ENCODE measurements around the gene RNF4. TPM values are rescaled to one million over a fixed set of nuclear protein-coding genes. Genes with fewer than 3 reads are reported as not detected.

Gene RNF4
- total RNA-seq, 1 donor from 2014 or later = 56.3 TPM

GRCh38 chr4:2445130-2445529 is 23.8 kb upstream of the RNF4 start:
- H3K27ac Mint-ChIP-seq (ENCODE audit: unreplicated experiment) = no peak overlapping the region
- no peaks in the 10 kb centered on the region for H3K9me3 Mint-ChIP-seq (ENCODE audit: low read depth)
- no peaks in the 10 kb centered on the region for H3K4me1 Mint-ChIP-seq (ENCODE audit: low read depth)
- no peak overlapping the region for H3K4me3 Mint-ChIP-seq (ENCODE audit: unreplicated experiment)
- H3K36me3 Mint-ChIP-seq (ENCODE audit: low read depth) = no peaks in the 10 kb centered on the region
- TF ChIP-seq CTCF (IDR thresholded peaks at IDR 0.05) = no peak
- H3K27me3 Mint-ChIP-seq (ENCODE audit: low read depth) = no peaks in the 10 kb centered on the region
- no peak for DNase-seq (ENCODE audit: low spot score)

- Mint-ChIP-seq H3K4me3 (ENCODE audit: unreplicated experiment) (no peak overlapping the region), H3K9me3 (ENCODE audit: low read depth) (no peaks in the 10 kb centered on the region), H3K27me3 (ENCODE audit: low read depth) (no peaks in the 10 kb centered on the region), H3K36me3 (ENCODE audit: low read depth) (no peaks in the 10 kb centered on the region), H3K27ac (ENCODE audit: unreplicated experiment) (no peak overlapping the region), H3K4me1 (ENCODE audit: low read depth) (no peaks in the 10 kb centered on the region)
- no peak for DNase-seq (ENCODE audit: low spot score)
- TF ChIP-seq CTCF (IDR thresholded peaks at IDR 0.05) = no peak
Observed at GRCh38 chr4:2445571-2445970, 23.3 kb upstream of the RNF4 start.

GRCh38 chr4:2446656-2447564 is 22.0 kb upstream of the RNF4 start:
- no peaks in the 10 kb centered on the region for H3K36me3 Mint-ChIP-seq (ENCODE audit: low read depth)
- no peaks in the 10 kb centered on the region for H3K4me1 Mint-ChIP-seq (ENCODE audit: low read depth)
- H3K27ac Mint-ChIP-seq (ENCODE audit: unreplicated experiment) = no peak overlapping the region
- no peak for TF ChIP-seq CTCF (IDR thresholded peaks at IDR 0.05)
- no peak overlapping the region for H3K4me3 Mint-ChIP-seq (ENCODE audit: unreplicated experiment)
- H3K9me3 Mint-ChIP-seq (ENCODE audit: low read depth) = no peaks in the 10 kb centered on the region
- H3K27me3 Mint-ChIP-seq (ENCODE audit: low read depth) = peaks cover 2% of the 10 kb centered on the region
- DNase-seq (ENCODE audit: low spot score) = no peak

- TF ChIP-seq CTCF (IDR thresholded peaks at IDR 0.05) = no peak
- Mint-ChIP-seq H3K27ac (ENCODE audit: unreplicated experiment) (no peak overlapping the region), H3K9me3 (ENCODE audit: low read depth) (no peaks in the 10 kb centered on the region), H3K4me1 (ENCODE audit: low read depth) (no peaks in the 10 kb centered on the region), H3K27me3 (ENCODE audit: low read depth) (peaks cover 4% of the 10 kb centered on the region), H3K4me3 (ENCODE audit: unreplicated experiment) (no peak overlapping the region), H3K36me3 (ENCODE audit: low read depth) (no peaks in the 10 kb centered on the region)
- DNase-seq (ENCODE audit: low spot score) = peak; percentile 86
Observed at GRCh38 chr4:2448589-2448988, 20.3 kb upstream of the RNF4 start.

GRCh38 chr4:2449051-2449450 is 19.9 kb upstream of the RNF4 start:
- no peaks in the 10 kb centered on the region for H3K9me3 Mint-ChIP-seq (ENCODE audit: low read depth)
- H3K27me3 Mint-ChIP-seq (ENCODE audit: low read depth) = peaks cover 4% of the 10 kb centered on the region
- H3K4me1 Mint-ChIP-seq (ENCODE audit: low read depth) = no peaks in the 10 kb centered on the region
- no peak overlapping the region for H3K4me3 Mint-ChIP-seq (ENCODE audit: unreplicated experiment)
- DNase-seq (ENCODE audit: low spot score) = no peak
- H3K27ac Mint-ChIP-seq (ENCODE audit: unreplicated experiment) = no peak overlapping the region
- no peak for TF ChIP-seq CTCF (IDR thresholded peaks at IDR 0.05)
- no peaks in the 10 kb centered on the region for H3K36me3 Mint-ChIP-seq (ENCODE audit: low read depth)
